ENCODE data around the gene MYO1D.

MYO1D gene

GRCh38 chr17:32836527-32836926, 40.4 kb downstream of the MYO1D start:
- H3K9me3 ChIP-seq, result no peaks in the 10 kb centered on the region
- no peak for DNase-seq
- no peak overlapping the region for H3K4me3 ChIP-seq
- H3K36me3 ChIP-seq, result no peaks in the 10 kb centered on the region
- no peak overlapping the region for H3K27ac ChIP-seq
- intact Hi-C loops (cut with DNase I; ENCODE audit: low total_unique reads), result no loop called here
- H3K4me1 ChIP-seq, result peaks cover 0 to 73% (median 13%) of the 10 kb centered on the region in 4 donors
- no peaks in the 10 kb centered on the region for H3K27me3 ChIP-seq
- TF ChIP-seq CTCF (IDR thresholded peaks at IDR 0.05), result no peak

- Histone ChIP-seq H3K36me3 (no peaks in the 10 kb centered on the region), H3K4me3 (no peak overlapping the region), H3K9me3 (no peaks in the 10 kb centered on the region), H3K27ac (no peak overlapping the region), H3K27me3 (no peaks in the 10 kb centered on the region), H3K4me1 (peaks cover 0 to 74% (median 18%) of the 10 kb centered on the region in 4 donors)
- intact Hi-C loops (cut with DNase I; ENCODE audit: low total_unique reads), result no loop called here
- no peak for DNase-seq
- no peak for TF ChIP-seq CTCF (IDR thresholded peaks at IDR 0.05)
Observed at GRCh38 chr17:32835291-32835761, 41.6 kb downstream of the MYO1D start.

GRCh38 chr17:32834104-32834503, 42.8 kb downstream of the MYO1D start:
- TF ChIP-seq CTCF (IDR thresholded peaks at IDR 0.05), result no peak
- no peak for DNase-seq
- no peaks in the 10 kb centered on the region for H3K36me3 ChIP-seq
- no peaks in the 10 kb centered on the region for H3K9me3 ChIP-seq
- H3K27me3 ChIP-seq, result no peaks in the 10 kb centered on the region
- intact Hi-C loops (cut with DNase I; ENCODE audit: low total_unique reads), result no loop called here
- no peak overlapping the region for H3K27ac ChIP-seq
- no peak overlapping the region for H3K4me3 ChIP-seq
- H3K4me1 ChIP-seq, result peaks cover 0 to 73% (median 16%) of the 10 kb centered on the region in 4 donors

GRCh38 chr17:32833526-32833925, 43.4 kb downstream of the MYO1D start:
- DNase-seq, result no peak
- no peak overlapping the region for H3K27ac ChIP-seq
- intact Hi-C loops (cut with DNase I; ENCODE audit: low total_unique reads), result no loop called here
- no peak overlapping the region for H3K4me3 ChIP-seq
- H3K36me3 ChIP-seq, result no peaks in the 10 kb centered on the region
- TF ChIP-seq CTCF (IDR thresholded peaks at IDR 0.05), result no peak
- no peaks in the 10 kb centered on the region for H3K9me3 ChIP-seq
- H3K27me3 ChIP-seq, result no peaks in the 10 kb centered on the region
- H3K4me1 ChIP-seq, result peaks cover 0 to 73% (median 19%) of the 10 kb centered on the region in 4 donors

GRCh38 chr17:32833076-32833475, 43.8 kb downstream of the MYO1D start:
- intact Hi-C loops (cut with DNase I; ENCODE audit: low total_unique reads), result no loop called here
- TF ChIP-seq CTCF (IDR thresholded peaks at IDR 0.05), result no peak
- Histone ChIP-seq H3K27ac (no peak overlapping the region), H3K36me3 (no peaks in the 10 kb centered on the region), H3K4me3 (no peak overlapping the region), H3K9me3 (no peaks in the 10 kb centered on the region), H3K4me1 (peaks cover 0 to 73% (median 20%) of the 10 kb centered on the region in 4 donors), H3K27me3 (no peaks in the 10 kb centered on the region)
- DNase-seq, result no peak

Measured in tibial artery (tissue), 4 donors.